DOHH2 (cell line): ENCODE results near the gene KIF20B.

Experiments used
- CTCF ChIP-seq: fragments of 200-600 bp; sonication (generic); IDR thresholded peaks from one replicate; pipeline ENCODE4 v1.5.1; 2014; ENCODE audit warnings: antibody characterized with exemption, mild to moderate bottlenecking, low read depth, low read length; ENCODE audit not compliant: poor library complexity, severe bottlenecking
- EZH2phosphoT487 ChIP-seq: fragments of 200-600 bp; sonication (generic); IDR thresholded peaks from 2 replicates; pipeline ENCODE4 v1.6.1; 2017; ENCODE audit warnings: borderline replicate concordance, mild to moderate bottlenecking, antibody characterized with exemption, low read length, moderate library complexity, mixed read lengths

DNA sequence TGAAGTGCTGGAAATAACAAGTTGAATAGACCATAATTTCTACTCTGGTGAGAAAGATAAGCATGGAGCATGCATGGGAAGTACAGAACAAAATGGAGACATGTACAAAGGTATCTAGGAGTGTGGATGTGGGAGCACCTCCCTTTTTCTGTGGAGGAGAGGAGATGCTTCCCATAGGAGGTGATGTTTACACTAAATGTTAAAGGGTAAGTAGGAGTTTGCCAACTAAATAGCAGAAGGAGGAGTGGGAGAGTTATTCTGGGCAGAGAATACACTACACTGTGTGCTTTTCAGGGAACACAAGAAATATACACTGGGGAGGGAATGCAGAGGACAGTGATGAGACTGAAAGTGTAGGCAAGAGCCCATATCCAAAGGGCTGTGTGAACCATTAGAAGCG, 35.3 kb upstream of the KIF20B start:
- TF ChIP-seq CTCF, result no peak
- TF ChIP-seq EZH2phosphoT487, result no peak
